Endothelial cell of umbilical vein (primary cell): Measurements from ENCODE around the gene CD300LB. TPM values are rescaled to one million over a fixed set of nuclear protein-coding genes. Genes with fewer than 3 reads are reported as not detected.

Experiments used
- BruUV-seq: library from RNA; stranded (reverse); fragments of 400-500 nt; replicated peaks from 2 replicates; lab custom pipeline; 2021; lab: Mats Ljungman, UMichigan
- CTCF ChIA-PET: fragments of 300-600, 350-600 bp; sonication (Branson Sonifier 250); formaldehyde crosslinking; loops from one replicate; lab custom pipeline; 2021; ENCODE audit warnings: antibody characterized with exemption, inconsistent platforms; lab: Charles Lee
- POLR2A ChIA-PET: fragments of 300-600, 350-600 bp; sonication (Branson Sonifier 250); formaldehyde crosslinking; loops from one replicate; lab custom pipeline; 2021; ENCODE audit warnings: antibody characterized with exemption, inconsistent platforms; lab: Charles Lee
- DNase-seq: peaks from one replicate; pipeline ENCODE4 v3.0.0-alpha.2; 2011; ENCODE audit warnings: low read depth, low spot score
- FAIRE-seq: peaks from 2 replicates; lab custom pipeline; 2011; peaks lifted over from hg19 to GRCh38; lab: Jason Lieb, UNC
- H2AFZ ChIP-seq: 2 replicates; pipeline ENCODE4 v1.6.0; 2012; ENCODE audit warnings: low read depth, low read length, control low read depth, inconsistent platforms
- H3K27ac ChIP-seq: 2 replicates; pipeline ENCODE4 v1.5.1; 2011; ENCODE audit warnings: low read depth, mild to moderate bottlenecking, control low read depth, low read length, moderate library complexity; ENCODE audit not compliant: insufficient read depth
- H3K27me3 ChIP-seq, 2 experiments: 2 replicates each; pipeline versions ENCODE4 v1.6.0 to v1.6.1; 2011; ENCODE audit warnings: low read length in 2 of 2, mixed read lengths in 1 of 2; ENCODE audit not compliant: control insufficient read depth in 2 of 2, insufficient read depth in 2 of 2
- H3K36me3 ChIP-seq, 2 experiments: 2 replicates in 1 of 2; 3 replicates in 1 of 2; pipeline ENCODE4 v1.5.1; 2011; ENCODE audit warnings: low read length in 2 of 2, mild to moderate bottlenecking in 1 of 2, moderate library complexity in 1 of 2; ENCODE audit not compliant: control insufficient read depth in 2 of 2, insufficient read depth in 2 of 2; ENCODE audit errors: extremely low read depth in 1 of 2
- H3K4me1 ChIP-seq: 3 replicates; pipeline ENCODE4 v1.5.1; 2011; ENCODE audit warnings: mild to moderate bottlenecking, low read length; ENCODE audit not compliant: control insufficient read depth, insufficient read depth; ENCODE audit errors: extremely low read depth
- H3K4me2 ChIP-seq: 2 replicates; pipeline ENCODE4 v1.6.1; 2011; ENCODE audit warnings: low read length, control low read depth, mixed read lengths; ENCODE audit not compliant: insufficient read depth
- H3K4me3 ChIP-seq, 3 experiments: fragments of 200-600 bp in 1 of 3; sonication (generic), shearing (Covaris generic) in 1 of 3; replicated peaks in 1 of 3; 2 replicates each; pipeline ENCODE4 v1.5.1; 2011 to 2016; ENCODE audit warnings: control low read depth in 3 of 3, low read length in 3 of 3, mild to moderate bottlenecking in 2 of 3, inconsistent platforms in 1 of 3, low read depth in 1 of 3, moderate library complexity in 1 of 3; ENCODE audit not compliant: insufficient read depth in 1 of 3
- H3K79me2 ChIP-seq: 2 replicates; pipeline ENCODE4 v1.6.0; 2012; ENCODE audit warnings: low read length, inconsistent platforms; ENCODE audit not compliant: control insufficient read depth, insufficient read depth
- H3K9ac ChIP-seq: replicated peaks from 2 replicates; pipeline ENCODE3; 2011; ENCODE audit warnings: low read length, control low read depth; ENCODE audit not compliant: insufficient read depth; ENCODE audit errors: extremely low read depth
- H3K9me1 ChIP-seq: replicated peaks from 3 replicates; pipeline ENCODE4 v1.6.0; 2011; ENCODE audit warnings: mild to moderate bottlenecking, low read length; ENCODE audit not compliant: control insufficient read depth, insufficient read depth; ENCODE audit errors: extremely low read depth
- H3K9me3 ChIP-seq: replicated peaks from 2 replicates; pipeline ENCODE4 v1.5.1; 2012; ENCODE audit warnings: low read length, inconsistent platforms; ENCODE audit not compliant: control insufficient read depth, insufficient read depth
- H4K20me1 ChIP-seq: replicated peaks from 2 replicates; pipeline ENCODE3; 2011; ENCODE audit warnings: mild to moderate bottlenecking, low read length; ENCODE audit not compliant: control insufficient read depth, insufficient read depth; ENCODE audit errors: extremely low read depth
- EZH2 ChIP-seq: IDR thresholded peaks from 2 replicates; pipeline ENCODE4 v1.6.1; 2012; ENCODE audit warnings: borderline replicate concordance, low read depth, mild to moderate bottlenecking, moderate library complexity, low read length, inconsistent platforms; ENCODE audit not compliant: severe bottlenecking
- FOS ChIP-seq: IDR thresholded peaks from 2 replicates; pipeline ENCODE4 v1.6.1; 2011; ENCODE audit warnings: mild to moderate bottlenecking, low read length, moderate library complexity, borderline replicate concordance; ENCODE audit not compliant: insufficient read depth
- GATA2 ChIP-seq: IDR thresholded peaks from 2 replicates; pipeline ENCODE4 v1.7.0; 2011; ENCODE audit warnings: low read depth, mild to moderate bottlenecking, moderate library complexity, mixed read lengths, low read length; ENCODE audit not compliant: insufficient read length, insufficient read depth
- JUN ChIP-seq: IDR thresholded peaks from 2 replicates; pipeline ENCODE4 v1.6.1; 2011; ENCODE audit warnings: borderline replicate concordance, low read depth; ENCODE audit not compliant: insufficient read length, insufficient read depth
- MYC ChIP-seq: IDR thresholded peaks from one replicate; pipeline ENCODE4 v1.6.1; 2011; ENCODE audit warnings: mild to moderate bottlenecking, low read depth, low read length
- POLR2A ChIP-seq: IDR thresholded peaks from 2 replicates; pipeline ENCODE4 v1.6.1; 2012; ENCODE audit warnings: low read depth, mild to moderate bottlenecking, control low read depth, low read length
- POLR2AphosphoS5 ChIP-seq: IDR thresholded peaks from 2 replicates; pipeline ENCODE4 v1.6.1; 2012; ENCODE audit warnings: low read depth, mild to moderate bottlenecking, control low read depth, low read length, moderate library complexity; ENCODE audit not compliant: insufficient read depth
- dilution Hi-C: fragments of 300-500 bp; cut with MboI; formaldehyde crosslinking; loops from one replicate; pipeline ENCODE4 v1.15.0; 2019; ENCODE audit warnings: low sequenced_read_pairs; ENCODE audit not compliant: extremely low pct_ligation_motif_present
- intact Hi-C: fragments of 100-400 bp; cut with micrococcal nuclease; formaldehyde crosslinking; loops from one replicate; pipeline ENCODE4 v1.10.0; 2022
- polyA plus RNA-seq, 4 experiments: library from polyadenylated mRNA; depleted of rRNA in 3 of 4; stranded (reverse) in 3 of 4; unstranded in 1 of 4; fragments of >200 nt; gene quantifications; 2 replicates each; pipeline versions ENCODE4 v1.2.1 to v1.2.3, GENCODE V29; 2011 to 2012; ENCODE audit warnings: missing spikeins in 1 of 4
- total RNA-seq: library from RNA; stranded (reverse); gene quantifications from 2 replicates; pipeline ENCODE4 v1.2.3, GENCODE V29; 2021
- TF ChIP-seq, protein P1 (sequence below): IDR thresholded peaks from 2 replicates; pipeline ENCODE4 v1.6.1; 2011; ENCODE audit not compliant: insufficient read depth, insufficient read length
- TF ChIP-seq, protein P2 (sequence below), 2 donors: IDR thresholded peaks; 1 replicate in 1 of 2; 2 replicates in 1 of 2; pipeline ENCODE4 v1.5.1; 2011; ENCODE audit warnings: low read length in 2 of 2, mild to moderate bottlenecking in 2 of 2, moderate library complexity in 2 of 2, control low read depth in 1 of 2, inconsistent platforms in 1 of 2, low read depth in 1 of 2; ENCODE audit not compliant: insufficient read depth in 1 of 2; ENCODE audit errors: extremely low read depth in 1 of 2

CD300LB gene
- total and polyA plus RNA-seq, 2 donors (not counting 3 experiments of a cell fraction or from before 2014, with no cell fraction given): not detected

DNA sequence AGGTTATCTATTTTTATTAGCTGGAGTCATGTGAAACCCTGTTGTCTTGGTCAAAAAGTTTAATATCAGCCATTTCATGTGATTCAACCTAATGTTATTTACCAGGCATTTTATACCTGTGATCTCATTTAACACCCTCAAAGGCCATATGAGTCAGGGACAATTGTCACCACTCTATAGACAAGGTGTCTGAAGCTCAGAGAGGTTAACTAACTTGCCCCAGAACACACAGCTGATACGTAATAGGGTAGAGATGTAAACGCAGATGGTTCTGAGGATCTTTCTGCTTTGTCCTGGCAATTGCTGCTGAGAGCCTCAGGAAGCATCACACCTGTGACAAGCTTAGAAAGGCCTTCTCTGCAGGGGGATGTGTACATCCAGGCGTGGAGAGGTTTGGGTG lies 59.9 kb downstream of the CD300LB start:
- CTCF ChIA-PET: interaction anchor here (2.3 kb wide), 1 partner anchor 92 kb away, joined by 5 read pairs; no protein-coding TSS in a partner anchor
- BruUV-seq: no TSS peak
- no peak for DNase-seq

More for the DNA sequence above, 59.9 kb downstream of the CD300LB start:
- Histone ChIP-seq H3K27me3 (peaks cover 1 to 11% of the 10 kb centered on the region in 2 experiments), H3K9ac (no peak overlapping the region), H3K27ac (no peak overlapping the region), H3K9me1 (no peaks in the 10 kb centered on the region), H3K4me3 (no peak overlapping the region), H3K4me2 (no peak overlapping the region), H3K4me1 (no peaks in the 10 kb centered on the region), H3K9me3 (no peaks in the 10 kb centered on the region), H3K79me2 (no peaks in the 10 kb centered on the region), H2AFZ (no peak overlapping the region), H4K20me1 (no peaks in the 10 kb centered on the region), H3K36me3 (no peaks in the 10 kb centered on the region)
- intact Hi-C loops (no loop called here), dilution Hi-C loops (no loop called here)
- POLR2A ChIA-PET: no interaction called here
- FAIRE-seq: no peak
- no peak for TF ChIP-seq POLR2A
- TF ChIP-seq, protein P1, sequence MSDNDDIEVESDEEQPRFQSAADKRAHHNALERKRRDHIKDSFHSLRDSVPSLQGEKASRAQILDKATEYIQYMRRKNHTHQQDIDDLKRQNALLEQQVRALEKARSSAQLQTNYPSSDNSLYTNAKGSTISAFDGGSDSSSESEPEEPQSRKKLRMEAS: no peak
- TF ChIP-seq MYC: no peak
- no peak for TF ChIP-seq GATA2
- TF ChIP-seq POLR2AphosphoS5: no peak
- no peak for TF ChIP-seq FOS
- no peak for TF ChIP-seq EZH2
- TF ChIP-seq, protein P2, sequence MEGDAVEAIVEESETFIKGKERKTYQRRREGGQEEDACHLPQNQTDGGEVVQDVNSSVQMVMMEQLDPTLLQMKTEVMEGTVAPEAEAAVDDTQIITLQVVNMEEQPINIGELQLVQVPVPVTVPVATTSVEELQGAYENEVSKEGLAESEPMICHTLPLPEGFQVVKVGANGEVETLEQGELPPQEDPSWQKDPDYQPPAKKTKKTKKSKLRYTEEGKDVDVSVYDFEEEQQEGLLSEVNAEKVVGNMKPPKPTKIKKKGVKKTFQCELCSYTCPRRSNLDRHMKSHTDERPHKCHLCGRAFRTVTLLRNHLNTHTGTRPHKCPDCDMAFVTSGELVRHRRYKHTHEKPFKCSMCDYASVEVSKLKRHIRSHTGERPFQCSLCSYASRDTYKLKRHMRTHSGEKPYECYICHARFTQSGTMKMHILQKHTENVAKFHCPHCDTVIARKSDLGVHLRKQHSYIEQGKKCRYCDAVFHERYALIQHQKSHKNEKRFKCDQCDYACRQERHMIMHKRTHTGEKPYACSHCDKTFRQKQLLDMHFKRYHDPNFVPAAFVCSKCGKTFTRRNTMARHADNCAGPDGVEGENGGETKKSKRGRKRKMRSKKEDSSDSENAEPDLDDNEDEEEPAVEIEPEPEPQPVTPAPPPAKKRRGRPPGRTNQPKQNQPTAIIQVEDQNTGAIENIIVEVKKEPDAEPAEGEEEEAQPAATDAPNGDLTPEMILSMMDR (IDR thresholded peaks at IDR 0.05; ENCODE audit: extremely low read depth in 1 of 2, insufficient read depth in 1 of 2, low read depth in 1 of 2, low read length in 2 of 2): no peak
- TF ChIP-seq JUN: no peak

Other genes starting within 250 kb of the CD300LB start
- 0.21 and 0.84 TPM in 2 replicates for gene KIF19, start 205.2 kb downstream of the CD300LB start, total RNA-seq
- gene KIF19, start 205.2 kb downstream of the CD300LB start, polyA plus RNA-seq: 0.10 and 0.11 TPM in 2 replicates
- not detected in 2 replicates for gene BTBD17, start 169.6 kb downstream of the CD300LB start, total RNA-seq
- gene BTBD17, start 169.6 kb downstream of the CD300LB start, polyA plus RNA-seq: not detected in 2 replicates
- not detected in 2 replicates for gene GPR142, start 164.0 kb downstream of the CD300LB start, total RNA-seq
- not detected in 2 replicates for gene GPR142, start 164.0 kb downstream of the CD300LB start, polyA plus RNA-seq
- not detected in 2 replicates for gene GPRC5C, start 99.4 kb downstream of the CD300LB start, total RNA-seq
- gene GPRC5C, start 99.4 kb downstream of the CD300LB start, polyA plus RNA-seq: not detected in 2 replicates
- gene CD300A, start 64.8 kb downstream of the CD300LB start, total RNA-seq: not detected in 2 replicates
- gene CD300A, start 64.8 kb downstream of the CD300LB start, polyA plus RNA-seq: not detected in 2 replicates
- gene CD300C, start 14.6 kb upstream of the CD300LB start, total RNA-seq: not detected in 2 replicates
- not detected in 2 replicates for gene CD300C, start 14.6 kb upstream of the CD300LB start, polyA plus RNA-seq
- gene CD300H, start 36.0 kb upstream of the CD300LB start, total RNA-seq: not detected in 2 replicates
- gene CD300H, start 36.0 kb upstream of the CD300LB start, polyA plus RNA-seq: not detected in 2 replicates
- gene CD300LD, start 60.8 kb upstream of the CD300LB start, total RNA-seq: not detected in 2 replicates
- not detected in 2 replicates for gene CD300LD, start 60.8 kb upstream of the CD300LB start, polyA plus RNA-seq
- gene CD300E, start 92.3 kb upstream of the CD300LB start, total RNA-seq: not detected in 2 replicates
- gene CD300E, start 92.3 kb upstream of the CD300LB start, polyA plus RNA-seq: not detected in 2 replicates
- gene CD300LF, start 181.4 kb upstream of the CD300LB start, total RNA-seq: not detected in 2 replicates
- gene CD300LF, start 181.4 kb upstream of the CD300LB start, polyA plus RNA-seq: not detected in 2 replicates
- gene RAB37, start 205.8 kb upstream of the CD300LB start, total RNA-seq: 0.21 TPM in 1 of 2 replicates, not detected in the other
- gene RAB37, start 205.8 kb upstream of the CD300LB start, polyA plus RNA-seq: 0.10 and 0.11 TPM in 2 replicates
- gene NHERF1, start 217.2 kb upstream of the CD300LB start, total RNA-seq: 26.8 and 26.9 TPM in 2 replicates
- gene NHERF1, start 217.2 kb upstream of the CD300LB start, polyA plus RNA-seq: 22.4 and 24.4 TPM in 2 replicates
- 44.8 and 45.8 TPM in 2 replicates for gene NAT9, start 244.9 kb upstream of the CD300LB start, total RNA-seq
- 37.2 and 39.3 TPM in 2 replicates for gene NAT9, start 244.9 kb upstream of the CD300LB start, polyA plus RNA-seq